GM12891 (cell line): ENCODE results near the gene GGACT.

Experiments used
- POLR2A ChIP-seq: IDR thresholded peaks from 2 replicates; pipeline ENCODE4 v1.6.1; 2011; ENCODE audit warnings: low read depth, low read length, control low read depth
- SPI1 ChIP-seq: IDR thresholded peaks from 2 replicates; pipeline ENCODE4 v1.6.1; 2011; ENCODE audit warnings: low read depth, low read length, control low read depth

DNA sequence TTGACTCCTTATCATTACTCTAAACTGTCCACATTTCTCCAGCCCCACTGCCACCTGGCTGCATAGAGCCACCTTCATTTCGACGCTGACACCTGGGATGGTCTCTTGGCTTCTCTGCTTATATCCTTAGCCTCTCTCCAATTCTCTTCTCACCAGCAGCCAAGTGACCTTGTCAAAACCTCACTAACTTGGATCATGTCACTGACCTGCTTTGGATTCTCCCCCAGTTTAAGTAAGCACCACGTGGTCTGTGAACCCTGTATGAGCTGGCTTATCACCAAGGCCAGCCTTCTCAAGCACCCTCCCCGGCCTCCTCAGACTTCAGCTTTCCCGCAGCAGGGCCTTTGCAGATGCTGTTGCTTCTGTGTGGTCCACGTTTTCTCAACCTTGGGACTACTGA, 12.3 kb upstream of the GGACT start:
- TF ChIP-seq POLR2A, result no peak
- TF ChIP-seq SPI1, result no peak
